B cell (primary cell): ENCODE results near the gene APCDD1L. TPM values are rescaled to one million over a fixed set of nuclear protein-coding genes. Genes with fewer than 3 reads are reported as not detected.

ENCODE experiments used
- ATAC-seq: fragments of 200-7000 bp; cut with Tn5 transposase; one replicate; pipeline ENCODE4 v1.10.0; 2021; ENCODE audit warnings: low read depth, mild to moderate bottlenecking, moderate number of reproducible peaks, moderate library complexity
- CTCF ChIA-PET: fragments of 350-600 bp; sonication (Branson Sonifier 250); formaldehyde crosslinking; loops from one replicate; lab custom pipeline; 2021; ENCODE audit warnings: antibody characterized with exemption, inconsistent platforms; lab: Charles Lee
- POLR2A ChIA-PET: fragments of 350-600 bp; sonication (Branson Sonifier 250); formaldehyde crosslinking; loops from one replicate; lab custom pipeline; 2021; ENCODE audit warnings: antibody characterized with exemption; lab: Charles Lee
- DNase-seq: peaks from one replicate; pipeline ENCODE4 v3.0.0; 2013
- H2AFZ ChIP-seq: 2 replicates; pipeline ENCODE4 v1.6.1; 2012; ENCODE audit warnings: mild to moderate bottlenecking, low read depth, low read length; ENCODE audit not compliant: insufficient read depth, poor library complexity, severe bottlenecking
- H3K27ac ChIP-seq, 2 donors: 1 replicate in 1 of 2; 2 replicates in 1 of 2; pipeline ENCODE4 v1.5.1; 2012 to 2013; ENCODE audit warnings: low read length in 2 of 2, mild to moderate bottlenecking in 2 of 2, moderate library complexity in 1 of 2
- H3K27me3 ChIP-seq, 4 experiments: fragments of 200-600 bp in 1 of 4; sonication (generic) in 1 of 4; replicated peaks in 1 of 4; 1 replicate in 2 of 4; 2 replicates in 2 of 4; pipeline versions ENCODE4 v1.6.1 to v1.7.0; 2013 to 2016; ENCODE audit warnings: low read length in 3 of 4, mild to moderate bottlenecking in 2 of 4, mixed read lengths in 1 of 4, moderate library complexity in 1 of 4; ENCODE audit not compliant: insufficient read depth in 4 of 4, control insufficient read depth in 3 of 4; ENCODE audit errors: control extremely low read depth in 1 of 4
- H3K36me3 ChIP-seq, 2 experiments: replicated peaks in 1 of 2; 1 replicate in 1 of 2; 2 replicates in 1 of 2; pipeline versions ENCODE4 v1.6.1 to v1.7.1; 2013; ENCODE audit warnings: low read length in 1 of 2; ENCODE audit not compliant: insufficient read depth in 2 of 2, control insufficient read depth in 1 of 2; ENCODE audit errors: control extremely low read depth in 1 of 2, extremely low read depth in 1 of 2
- H3K4me1 ChIP-seq, 2 donors: fragments of 200-600 bp in 1 of 2; sonication (generic) in 1 of 2; 1 replicate in 1 of 2; 2 replicates in 1 of 2; pipeline versions ENCODE4 v1.5.1 to v1.6.1; 2013 to 2017; ENCODE audit warnings: low read length in 2 of 2; ENCODE audit not compliant: control insufficient read depth in 2 of 2, insufficient read depth in 2 of 2
- H3K4me2 ChIP-seq: replicated peaks from 2 replicates; pipeline ENCODE3; 2012; ENCODE audit warnings: mild to moderate bottlenecking, low read depth, low read length; ENCODE audit not compliant: poor library complexity, severe bottlenecking
- H3K4me3 ChIP-seq, 5 experiments: fragments of 200-600 bp in 1 of 5; sonication (generic) in 1 of 5; 1 replicate in 3 of 5; 2 replicates in 2 of 5; pipeline versions ENCODE4 v1.5.1 to v1.7.0; 2011 to 2016; ENCODE audit warnings: low read length in 4 of 5, mild to moderate bottlenecking in 4 of 5, low read depth in 2 of 5, control low read depth in 1 of 5, moderate library complexity in 1 of 5; ENCODE audit not compliant: insufficient read depth in 1 of 5; ENCODE audit errors: control extremely low read depth in 1 of 5, extremely low read depth in 1 of 5
- H3K79me2 ChIP-seq: fragments of 200-600 bp; sonication (generic); one replicate; pipeline ENCODE4 v1.6.0; 2016; ENCODE audit warnings: low read length; ENCODE audit not compliant: control insufficient read depth, insufficient read depth
- H3K9ac ChIP-seq: fragments of 200-600 bp; sonication (generic); 2 replicates; pipeline ENCODE4 v1.6.1; 2017; ENCODE audit warnings: mild to moderate bottlenecking, low read length, moderate library complexity
- H3K9me3 ChIP-seq, 3 donors: one replicate each; pipeline versions ENCODE4 v1.6.1 to v1.7.1; 2013; ENCODE audit warnings: low read length in 2 of 3; ENCODE audit not compliant: control insufficient read depth in 2 of 3, insufficient read depth in 1 of 3; ENCODE audit errors: control extremely low read depth in 1 of 3
- H4K20me1 ChIP-seq: 2 replicates; pipeline ENCODE4 v1.6.0; 2012; ENCODE audit warnings: mild to moderate bottlenecking, low read length; ENCODE audit not compliant: insufficient read depth, control insufficient read depth, poor library complexity, severe bottlenecking
- H3K27ac Mint-ChIP-seq: one replicate; pipeline ENCODE4 v1.8.0; 2021; ENCODE audit warnings: mixed read lengths
- H3K27me3 Mint-ChIP-seq: one replicate; pipeline ENCODE4 v1.8.0; 2021; ENCODE audit warnings: mixed read lengths
- H3K4me1 Mint-ChIP-seq: one replicate; pipeline ENCODE4 v1.8.0; 2021; ENCODE audit warnings: mixed read lengths
- H3K4me3 Mint-ChIP-seq: one replicate; pipeline ENCODE4 v1.8.0; 2021; ENCODE audit warnings: mixed read lengths
- H3K9me3 Mint-ChIP-seq: one replicate; pipeline ENCODE4 v1.8.0; 2022; ENCODE audit warnings: mixed read lengths; ENCODE audit not compliant: insufficient read depth
- CTCF ChIP-seq: fragments of 200-600 bp; IDR thresholded peaks from one replicate; pipeline ENCODE4 v1.8.0; 2022; ENCODE audit warnings: antibody characterized with exemption, mild to moderate bottlenecking
- EZH2 ChIP-seq: IDR thresholded peaks from 2 replicates; pipeline ENCODE4 v1.6.1; 2012; ENCODE audit warnings: borderline replicate concordance, low read depth, mild to moderate bottlenecking, moderate library complexity, low read length; ENCODE audit not compliant: insufficient read depth, poor library complexity, severe bottlenecking
- WGBS: methylation state at CpG from one replicate; pipeline ENCODE4 v1.1.5; 2013; ENCODE audit warnings: missing lambda C conversion rate; ENCODE audit not compliant: insufficient coverage; 5-methylcytosine and 5-hydroxymethylcytosine counted together
- intact Hi-C: fragments of 100-400 bp; cut with micrococcal nuclease; formaldehyde crosslinking; loops from one replicate; pipeline ENCODE4 v1.10.0; 2022
- polyA plus RNA-seq: library from polyadenylated mRNA; depleted of rRNA; stranded (reverse); fragments of >200 nt; gene quantifications from 2 replicates; pipeline ENCODE4 v1.2.3, GENCODE V29; 2012
- total RNA-seq, 2 donors: library from RNA; stranded (reverse); fragments of 120-200 nt in 1 of 2; gene quantifications; 1 replicate in 1 of 2; 2 replicates in 1 of 2; pipeline versions ENCODE4 v1.2.3 to v1.2.4, GENCODE V29; 2013 to 2022

The APCDD1L gene
- total and polyA plus RNA-seq, 2 donors (not counting 1 experiment from before 2014, with no cell fraction given): not detected

DNA sequence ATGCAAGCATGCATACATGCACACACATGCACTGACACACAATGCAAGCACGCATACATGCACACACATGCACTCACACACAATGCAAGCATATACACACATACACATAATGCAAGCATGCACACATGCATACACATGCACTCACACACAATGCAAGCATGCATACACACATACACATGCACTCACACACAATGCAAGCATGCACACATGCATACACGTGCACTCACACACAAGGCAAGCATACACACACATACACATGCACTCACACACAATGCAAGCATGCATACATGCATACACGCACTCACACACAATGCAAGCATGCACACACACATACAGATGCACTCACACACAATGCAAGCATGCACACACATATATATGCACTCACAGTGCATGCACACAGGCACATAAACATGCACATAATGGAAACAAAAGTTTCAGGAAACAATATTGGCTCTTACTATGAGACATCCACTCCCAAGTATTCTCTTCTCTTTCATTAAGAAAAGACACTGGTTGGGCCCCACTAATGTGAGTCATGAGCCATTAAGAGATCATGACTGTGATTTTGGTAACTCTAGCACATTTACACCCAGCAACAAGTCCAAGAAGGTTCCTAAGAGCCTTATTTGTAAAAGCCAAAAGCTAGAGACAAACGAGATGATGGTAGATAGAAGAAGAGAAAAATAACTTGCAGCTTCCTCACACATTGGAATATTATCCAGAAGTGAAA, 22.2 kb downstream of the APCDD1L start:
- DNase-seq: no peak
- 95% methylated on average over 3 of the region's 4 CpGs for WGBS
- no peaks in the 10 kb centered on the region for H3K36me3 ChIP-seq
- H2AFZ ChIP-seq: no peak overlapping the region
- H3K27ac ChIP-seq: no peak overlapping the region
- no peak for TF ChIP-seq EZH2
- TF ChIP-seq CTCF: no peak
- H3K4me3 Mint-ChIP-seq: no peak overlapping the region
- no peak overlapping the region for H3K4me2 ChIP-seq
- peaks cover 0 to 8% (median 2%) of the 10 kb centered on the region in 3 donors for H3K9me3 ChIP-seq
- peaks cover 3% of the 10 kb centered on the region for H3K9me3 Mint-ChIP-seq
- no peaks in the 10 kb centered on the region for H4K20me1 ChIP-seq
- H3K4me3 ChIP-seq: no peak overlapping the region
- no peak for ATAC-seq
- POLR2A ChIA-PET: no interaction called here
- no peak overlapping the region for H3K27ac Mint-ChIP-seq
- H3K27me3 ChIP-seq: no peaks in the 10 kb centered on the region
- no peaks in the 10 kb centered on the region for H3K4me1 ChIP-seq
- CTCF ChIA-PET: no interaction called here
- peaks cover 6% of the 10 kb centered on the region for H3K27me3 Mint-ChIP-seq
- H3K79me2 ChIP-seq: no peaks in the 10 kb centered on the region
- intact Hi-C loops: no loop called here
- H3K9ac ChIP-seq: no peak overlapping the region
- peaks cover 2% of the 10 kb centered on the region for H3K4me1 Mint-ChIP-seq

GRCh38 chr20:58492074-58492718, 23.0 kb downstream of the APCDD1L start:
- Mint-ChIP-seq H3K4me1 (peaks cover 2% of the 10 kb centered on the region), H3K4me3 (no peak overlapping the region), H3K27ac (no peak overlapping the region), H3K9me3 (peaks cover 3% of the 10 kb centered on the region), H3K27me3 (peaks cover 6% of the 10 kb centered on the region)
- Histone ChIP-seq H3K4me2 (no peak overlapping the region), H3K9ac (no peak overlapping the region), H3K4me3 (no peak overlapping the region), H3K79me2 (no peaks in the 10 kb centered on the region), H3K27ac (no peak overlapping the region), H3K9me3 (peaks cover 0 to 8% (median 6%) of the 10 kb centered on the region in 3 donors), H3K36me3 (no peaks in the 10 kb centered on the region), H2AFZ (no peak overlapping the region), H3K4me1 (no peaks in the 10 kb centered on the region), H3K27me3 (no peaks in the 10 kb centered on the region), H4K20me1 (no peaks in the 10 kb centered on the region)
- 59% methylated on average over 4 of the region's 7 CpGs for WGBS
- no peak for ATAC-seq
- DNase-seq: no peak
- TF ChIP-seq CTCF (no peak), EZH2 (no peak)
- CTCF ChIA-PET: no interaction called here
- POLR2A ChIA-PET: no interaction called here
- intact Hi-C loops: no loop called here
